Psoas muscle (tissue), 8 donors: ENCODE results near the gene SGMS1. TPM values are rescaled to one million over a fixed set of nuclear protein-coding genes. Genes with fewer than 3 reads are reported as not detected.
"Not testable (repeated sequence)": the region's sequence is repeated elsewhere in the genome, so short reads cannot be mapped to it uniquely, and the experiment has no call there.

ENCODE experiments used
- ATAC-seq, 4 donors: fragments of 200-7000 bp; cut with Tn5 transposase; one replicate each; pipeline ENCODE4 v1.9.1; 2020; ENCODE audit warnings: moderate library complexity in 3 of 4, mild to moderate bottlenecking in 2 of 4
- DNase-seq, 2 donors: peaks; one replicate each; pipeline ENCODE4 v3.0.0-alpha.2; 2020
- H3K27ac ChIP-seq: fragments of 200-600 bp; one replicate; pipeline ENCODE4 v1.8.0; 2022
- H3K27me3 ChIP-seq, 3 donors: fragments of 200-600 bp in 1 of 3; one replicate each; pipeline versions ENCODE4 v1.6.1 to v1.8.0; 2013 to 2022; ENCODE audit warnings: low read length in 2 of 3, mild to moderate bottlenecking in 2 of 3, moderate library complexity in 1 of 3; ENCODE audit not compliant: insufficient read depth in 3 of 3
- H3K36me3 ChIP-seq, 2 donors: fragments of 200-600 bp in 1 of 2; one replicate each; pipeline versions ENCODE4 v1.6.1 to v1.8.0; 2013 to 2022; ENCODE audit warnings: low read depth in 1 of 2, mild to moderate bottlenecking in 1 of 2, moderate library complexity in 1 of 2; ENCODE audit not compliant: insufficient read depth in 1 of 2
- H3K4me1 ChIP-seq: fragments of 200-600 bp; one replicate; pipeline ENCODE4 v1.8.0; 2022
- H3K4me3 ChIP-seq: fragments of 200-600 bp; one replicate; pipeline ENCODE4 v1.8.0; 2022; ENCODE audit warnings: mild to moderate bottlenecking
- H3K9me3 ChIP-seq: fragments of 200-600 bp; one replicate; pipeline ENCODE4 v1.8.0; 2022
- CTCF ChIP-seq: fragments of 200-600 bp; IDR thresholded peaks from one replicate; pipeline ENCODE4 v1.8.0; 2022; ENCODE audit warnings: antibody characterized with exemption
- WGBS, 3 donors: extraction: QIAGEN DNeasy Blood & Tissue Kit; methylation state at CpG; one replicate each; pipeline versions ENCODE4 v1.1.6 to v1.1.7; 2013; 5-methylcytosine and 5-hydroxymethylcytosine counted together
- intact Hi-C, 2 donors: fragments of 100-400 bp; cut with DNase I; formaldehyde crosslinking; loops; one replicate each; pipeline versions ENCODE4 v1.11.0 to v1.14.2; 2022
- polyA plus RNA-seq, 3 donors: library from polyadenylated mRNA; stranded (reverse); fragments of 200-250 nt; gene quantifications; one replicate each; pipeline ENCODE4 v1.2.3, GENCODE V29; 2013
- total RNA-seq, 4 donors: library from RNA; stranded (reverse); fragmentation: NEBNext Ultra II Directional in 2 of 4; extraction: Animal tissue kit (Norgen Biotek cat#: 25700) in 2 of 4; gene quantifications; one replicate each; pipeline versions ENCODE4 v1.2.1 to v1.2.4, GENCODE V29; 2021 to 2023
- donor health status: healthy with polysubstance abuse.
- donor health status: DM: no; HTN: no; CAD: no; lungs with moderate emphysema.
- donor health status: Bipolar disorder and iron deficiency.
- donor health status: healthy.
- donor health status: DM: yes; HTN: yes; CAD: no.
- donor health status: DM: no; HTN: no; CAD: no.
- donor health status: DM: no; HTN: no; CAD: no.
- donor health status: DM: yes; HTN: yes; CAD: no.

SGMS1 gene
- total and polyA plus RNA-seq, 7 donors, result 6.2 to 16.7 (median 11.3) TPM

GRCh38 chr10:50367732-50368131, 256.0 kb downstream of the SGMS1 start:
- no peak for ATAC-seq
- peaks cover 15% of the 10 kb centered on the region for H3K4me1 ChIP-seq
- DNase-seq, result no peak
- H3K27me3 ChIP-seq, result no peaks in the 10 kb centered on the region
- H3K4me3 ChIP-seq, result no peak overlapping the region
- no peak overlapping the region for H3K27ac ChIP-seq
- peaks cover 3% of the 10 kb centered on the region for H3K9me3 ChIP-seq
- intact Hi-C loops, result loop anchor here in 1 of 2 donors (5.0 kb wide), 1 partner anchor 35 kb away; no protein-coding TSS in a partner anchor
- H3K36me3 ChIP-seq, result no peaks in the 10 kb centered on the region
- WGBS, 3 donors, result 36 to 67% (median 41%) methylated on average over 1 of the region's 1 CpG
- TF ChIP-seq CTCF, result peak; percentile 18

DNA sequence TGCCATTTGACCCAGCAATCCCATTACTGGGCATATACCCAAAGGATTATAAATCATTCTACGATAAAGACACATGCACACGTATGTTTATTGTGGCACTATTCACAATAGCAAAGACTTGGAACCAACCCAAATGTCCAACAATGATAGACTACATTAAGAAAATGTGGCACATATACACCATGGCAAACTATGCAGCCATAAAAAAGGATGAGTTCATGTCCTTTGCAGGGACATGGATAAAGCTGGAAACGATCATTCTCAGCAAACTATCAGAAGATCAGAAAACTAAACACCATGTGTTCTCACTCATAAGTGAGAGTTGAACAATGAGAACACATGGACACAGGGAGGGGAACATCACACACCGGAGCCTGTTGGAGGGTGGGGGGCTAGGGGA, 257.3 kb downstream of the SGMS1 start:
- H3K4me1 ChIP-seq, result peaks cover 14% of the 10 kb centered on the region
- 64 to 84% (median 74%) methylated on average over 4 of the region's 4 CpGs for WGBS, 3 donors
- H3K36me3 ChIP-seq, ATAC-seq, H3K9me3 ChIP-seq, H3K4me3 ChIP-seq, H3K27ac ChIP-seq, H3K27me3 ChIP-seq, DNase-seq: not testable (repeated sequence)
- intact Hi-C loops, result loop anchor here in 1 of 2 donors (5.0 kb wide), 1 partner anchor 34 kb away; no protein-coding TSS in a partner anchor

DNA sequence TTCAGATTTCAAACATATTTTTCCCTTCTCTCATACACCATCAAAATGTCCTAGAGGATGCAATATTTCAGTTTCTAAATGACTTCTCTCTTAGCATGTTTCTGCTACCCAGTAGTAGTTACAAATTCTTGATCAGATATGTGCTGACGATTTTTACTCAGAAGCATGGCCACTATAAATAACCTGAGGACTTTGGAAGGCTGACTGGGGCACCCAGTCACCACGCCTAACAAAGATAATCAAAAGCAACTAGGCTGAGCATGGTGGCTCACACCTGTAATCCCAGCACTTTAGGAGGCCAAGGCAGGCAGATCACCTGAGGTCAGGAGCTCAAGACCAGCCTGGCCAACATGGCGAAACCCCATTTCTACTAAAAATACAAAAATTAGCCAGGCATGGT, 259.0 kb downstream of the SGMS1 start:
- H3K9me3 ChIP-seq, H3K36me3 ChIP-seq, H3K27ac ChIP-seq, DNase-seq, H3K4me3 ChIP-seq, H3K27me3 ChIP-seq: not testable (repeated sequence)
- peak in 1 of 4 donors; percentile 32 for ATAC-seq
- H3K4me1 ChIP-seq, result peaks cover 21% of the 10 kb centered on the region
- intact Hi-C loops, result loop anchor here in 1 of 2 donors (5.0 kb wide), 1 partner anchor 32 kb away; no protein-coding TSS in a partner anchor
- 53 to 72% (median 55%) methylated on average over 3 of the region's 3 CpGs for WGBS, 3 donors

GRCh38 chr10:50362547-50363125, 261.1 kb downstream of the SGMS1 start:
- intact Hi-C loops, result no loop called here
- WGBS, 3 donors, result 96 to 100% (median 98%) methylated on average over 2 of the region's 2 CpGs
- ATAC-seq, result no peak

GRCh38 chr10:50361946-50362345, 261.8 kb downstream of the SGMS1 start:
- Histone ChIP-seq H3K4me3 (no peak overlapping the region), H3K36me3 (no peaks in the 10 kb centered on the region), H3K4me1 (peaks cover 25% of the 10 kb centered on the region), H3K9me3 (peaks cover 3% of the 10 kb centered on the region), H3K27me3 (no peaks in the 10 kb centered on the region), H3K27ac (no peak overlapping the region)
- intact Hi-C loops, result no loop called here
- TF ChIP-seq CTCF, result no peak
- no peak for DNase-seq
- no peak for ATAC-seq
- 95 to 100% (median 99%) methylated on average over 1 of the region's 1 CpG for WGBS, 3 donors

More at GRCh38 chr10:50362547-50363125, 261.1 kb downstream of the SGMS1 start:
- H3K27ac ChIP-seq, result no peak overlapping the region
- peaks cover 3% of the 10 kb centered on the region for H3K9me3 ChIP-seq
- DNase-seq, result no peak
- H3K4me1 ChIP-seq, result peaks cover 28% of the 10 kb centered on the region
- TF ChIP-seq CTCF, result no peak
- H3K27me3 ChIP-seq, result no peaks in the 10 kb centered on the region
- H3K4me3 ChIP-seq, result no peak overlapping the region
- no peaks in the 10 kb centered on the region for H3K36me3 ChIP-seq
